ENCODE results near the gene ACVRL1. TPM values are rescaled to one million over a fixed set of nuclear protein-coding genes. Genes with fewer than 3 reads are reported as not detected.

The ACVRL1 gene
- total and polyA plus RNA-seq, 2 donors (not counting 1 experiment from before 2014, with no cell fraction given) = not detected

DNA sequence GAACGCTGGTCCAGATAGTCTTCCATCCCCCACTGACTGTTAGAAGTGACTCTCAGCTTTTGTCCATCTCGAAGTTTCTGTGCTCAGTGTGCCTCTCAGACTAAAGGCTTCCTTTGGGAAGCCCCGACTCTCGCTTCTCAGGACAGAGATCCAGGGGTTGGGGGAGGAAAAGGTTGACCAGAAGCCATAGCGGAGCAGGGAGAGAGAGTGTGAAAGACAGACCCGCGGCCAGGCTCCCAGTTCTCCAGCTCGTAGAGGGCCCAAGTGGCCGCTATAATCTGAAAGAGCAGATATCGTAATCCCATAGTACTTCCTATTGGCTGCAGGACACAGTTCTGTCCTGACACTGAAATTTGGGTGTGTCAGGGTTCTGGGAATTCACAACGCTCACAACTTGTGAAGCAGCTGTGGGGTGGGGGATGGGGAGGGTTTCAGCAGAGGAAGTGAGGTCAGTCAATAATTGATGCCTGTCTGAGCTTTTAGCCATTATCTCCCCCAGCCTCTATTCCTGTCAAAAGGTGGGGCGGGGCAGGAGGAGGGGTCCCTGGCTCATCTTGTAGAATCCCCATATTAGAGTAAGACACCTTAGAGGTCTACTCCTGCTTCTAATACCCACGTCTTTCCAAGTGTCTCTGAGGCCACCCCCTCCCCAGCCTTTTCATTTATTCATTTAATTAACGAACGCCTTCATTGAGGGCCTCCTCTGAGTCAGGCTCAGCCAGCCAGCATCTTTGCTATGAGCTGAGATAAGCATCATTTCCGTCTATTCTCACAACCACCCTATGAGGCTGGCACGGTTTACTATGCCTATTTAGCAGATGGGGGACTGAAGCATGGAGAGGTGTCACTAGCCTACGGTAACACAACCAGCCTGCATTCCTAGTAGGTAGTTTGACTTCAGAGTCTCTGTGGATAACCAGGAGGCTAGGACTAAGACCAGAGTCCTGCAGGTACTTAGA lies 1.6 kb upstream of the ACVRL1 start:
- peaks cover 0 to 23% (median 15%) of the 10 kb centered on the region in 4 experiments for H3K27me3 ChIP-seq (replicated peaks in 1 of 4; ENCODE audit: control extremely low read depth in 1 of 4, control insufficient read depth in 3 of 4, insufficient read depth in 4 of 4, low read length in 3 of 4)
- H3K4me2 ChIP-seq (replicated peaks; ENCODE audit: low read depth, low read length, poor library complexity, severe bottlenecking) = no peak overlapping the region
- H3K4me3 ChIP-seq (ENCODE audit: control extremely low read depth in 1 of 5, extremely low read depth in 1 of 5, insufficient read depth in 1 of 5, low read depth in 2 of 5, low read length in 4 of 5) = no peak overlapping the region
- ChIA-PET CTCF (interaction anchor here (0.5 to 1.1 kb wide), 2 partner anchors 18 to 30 kb away, joined by 3 to 4 read pairs; no protein-coding TSS in a partner anchor), POLR2A (no interaction called here)
- H3K36me3 ChIP-seq (replicated peaks in 1 of 2; ENCODE audit: control extremely low read depth in 1 of 2, control insufficient read depth in 1 of 2, extremely low read depth in 1 of 2, insufficient read depth in 2 of 2, low read length in 1 of 2) = no peaks in the 10 kb centered on the region
- Mint-ChIP-seq H3K27me3 (peaks cover 37% of the 10 kb centered on the region), H3K9me3 (ENCODE audit: insufficient read depth) (no peaks in the 10 kb centered on the region), H3K4me1 (peaks cover 4% of the 10 kb centered on the region), H3K4me3 (no peak overlapping the region), H3K27ac (no peak overlapping the region)
- peaks cover 0 to 10% of the 10 kb centered on the region in 2 donors for H3K4me1 ChIP-seq (ENCODE audit: control insufficient read depth in 2 of 2, insufficient read depth in 2 of 2, low read length in 2 of 2)
- intact Hi-C loops (cut with micrococcal nuclease) = no loop called here
- H3K27ac ChIP-seq (ENCODE audit: low read length in 2 of 2) = no peak overlapping the region
- peaks cover 0 to 4% (median 0%) of the 10 kb centered on the region in 3 donors for H3K9me3 ChIP-seq (ENCODE audit: control extremely low read depth in 1 of 3, control insufficient read depth in 2 of 3, insufficient read depth in 1 of 3, low read length in 2 of 3)
- H4K20me1 ChIP-seq (ENCODE audit: control insufficient read depth, insufficient read depth, low read length, poor library complexity, severe bottlenecking) = no peaks in the 10 kb centered on the region
- TF ChIP-seq EZH2 (IDR thresholded peaks at IDR 0.05; ENCODE audit: borderline replicate concordance, insufficient read depth, low read depth, low read length, poor library complexity, severe bottlenecking) = no peak
- WGBS (ENCODE audit: insufficient coverage) = 92% methylated on average over 13 of the region's 18 CpGs
- DNase-seq (no peak), ATAC-seq (ENCODE audit: low read depth) (no peak)
- no peak overlapping the region for H3K9ac ChIP-seq (ENCODE audit: low read length)
- no peak overlapping the region for H2AFZ ChIP-seq (ENCODE audit: insufficient read depth, low read depth, low read length, poor library complexity, severe bottlenecking)
- H3K79me2 ChIP-seq (ENCODE audit: control insufficient read depth, insufficient read depth, low read length) = no peaks in the 10 kb centered on the region

DNA sequence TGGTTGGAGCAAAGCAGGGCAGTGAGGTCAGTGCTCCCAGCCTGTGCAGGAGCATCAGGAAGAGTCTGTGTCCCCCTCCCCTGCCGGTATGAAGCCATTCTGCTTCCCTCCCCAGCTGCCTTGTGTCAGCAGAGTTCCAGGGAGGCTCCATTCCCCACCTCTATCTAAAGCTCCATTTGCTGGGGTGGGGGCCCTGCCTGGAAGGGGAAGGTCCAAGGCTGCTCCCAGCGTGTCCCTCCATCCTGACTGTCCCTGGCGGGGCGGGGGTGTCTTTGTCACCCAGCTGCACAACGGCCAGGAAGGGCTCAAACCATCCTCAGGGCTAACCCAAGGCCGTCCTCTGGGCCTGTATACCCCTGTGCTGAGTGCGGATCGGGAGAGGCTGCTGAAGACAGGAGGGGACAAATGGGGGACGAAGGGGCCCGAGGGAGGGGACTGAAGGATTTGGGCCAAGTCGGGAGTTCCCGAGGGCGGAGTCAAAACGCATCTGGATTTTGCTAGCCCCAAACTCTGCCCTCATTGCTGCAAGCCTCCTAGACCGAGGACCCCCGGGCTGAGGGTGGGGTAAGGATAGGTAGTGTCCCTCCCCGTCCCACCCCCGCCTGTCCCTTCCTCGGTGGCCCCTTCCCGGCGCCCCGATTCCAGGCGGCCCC lies 748 bp upstream of the ACVRL1 start:
- Mint-ChIP-seq H3K4me1 (peaks cover 4% of the 10 kb centered on the region), H3K4me3 (no peak overlapping the region), H3K27ac (no peak overlapping the region), H3K27me3 (peaks cover 40% of the 10 kb centered on the region), H3K9me3 (ENCODE audit: insufficient read depth) (no peaks in the 10 kb centered on the region)
- Histone ChIP-seq H3K4me3 (ENCODE audit: control extremely low read depth in 1 of 5, extremely low read depth in 1 of 5, insufficient read depth in 1 of 5, low read depth in 2 of 5, low read length in 4 of 5) (no peak overlapping the region), H3K9ac (ENCODE audit: low read length) (no peak overlapping the region), H3K36me3 (replicated peaks in 1 of 2; ENCODE audit: control extremely low read depth in 1 of 2, control insufficient read depth in 1 of 2, extremely low read depth in 1 of 2, insufficient read depth in 2 of 2, low read length in 1 of 2) (no peaks in the 10 kb centered on the region), H4K20me1 (ENCODE audit: control insufficient read depth, insufficient read depth, low read length, poor library complexity, severe bottlenecking) (no peaks in the 10 kb centered on the region), H2AFZ (ENCODE audit: insufficient read depth, low read depth, low read length, poor library complexity, severe bottlenecking) (no peak overlapping the region), H3K27ac (ENCODE audit: low read length in 2 of 2) (no peak overlapping the region), H3K4me2 (replicated peaks; ENCODE audit: low read depth, low read length, poor library complexity, severe bottlenecking) (peak overlapping the region; percentile 54), H3K4me1 (ENCODE audit: control insufficient read depth in 2 of 2, insufficient read depth in 2 of 2, low read length in 2 of 2) (peaks cover 0 to 10% of the 10 kb centered on the region in 2 donors), H3K9me3 (ENCODE audit: control extremely low read depth in 1 of 3, control insufficient read depth in 2 of 3, insufficient read depth in 1 of 3, low read length in 2 of 3) (peaks cover 0 to 4% (median 0%) of the 10 kb centered on the region in 3 donors), H3K79me2 (ENCODE audit: control insufficient read depth, insufficient read depth, low read length) (no peaks in the 10 kb centered on the region), H3K27me3 (replicated peaks in 1 of 4; ENCODE audit: control extremely low read depth in 1 of 4, control insufficient read depth in 3 of 4, insufficient read depth in 4 of 4, low read length in 3 of 4) (peaks cover 0 to 23% (median 16%) of the 10 kb centered on the region in 4 experiments)
- DNase-seq = no peak
- ChIA-PET CTCF (interaction anchor here (1.0 to 2.0 kb wide), 3 partner anchors 17 to 87 kb away, joined by 3 to 7 read pairs (median 4); no protein-coding TSS in a partner anchor), POLR2A (no interaction called here)
- ATAC-seq (ENCODE audit: low read depth) = no peak
- no peak for TF ChIP-seq EZH2 (IDR thresholded peaks at IDR 0.05; ENCODE audit: borderline replicate concordance, insufficient read depth, low read depth, low read length, poor library complexity, severe bottlenecking)
- TF ChIP-seq, protein P1, sequence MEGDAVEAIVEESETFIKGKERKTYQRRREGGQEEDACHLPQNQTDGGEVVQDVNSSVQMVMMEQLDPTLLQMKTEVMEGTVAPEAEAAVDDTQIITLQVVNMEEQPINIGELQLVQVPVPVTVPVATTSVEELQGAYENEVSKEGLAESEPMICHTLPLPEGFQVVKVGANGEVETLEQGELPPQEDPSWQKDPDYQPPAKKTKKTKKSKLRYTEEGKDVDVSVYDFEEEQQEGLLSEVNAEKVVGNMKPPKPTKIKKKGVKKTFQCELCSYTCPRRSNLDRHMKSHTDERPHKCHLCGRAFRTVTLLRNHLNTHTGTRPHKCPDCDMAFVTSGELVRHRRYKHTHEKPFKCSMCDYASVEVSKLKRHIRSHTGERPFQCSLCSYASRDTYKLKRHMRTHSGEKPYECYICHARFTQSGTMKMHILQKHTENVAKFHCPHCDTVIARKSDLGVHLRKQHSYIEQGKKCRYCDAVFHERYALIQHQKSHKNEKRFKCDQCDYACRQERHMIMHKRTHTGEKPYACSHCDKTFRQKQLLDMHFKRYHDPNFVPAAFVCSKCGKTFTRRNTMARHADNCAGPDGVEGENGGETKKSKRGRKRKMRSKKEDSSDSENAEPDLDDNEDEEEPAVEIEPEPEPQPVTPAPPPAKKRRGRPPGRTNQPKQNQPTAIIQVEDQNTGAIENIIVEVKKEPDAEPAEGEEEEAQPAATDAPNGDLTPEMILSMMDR (IDR thresholded peaks at IDR 0.05) = no peak
- intact Hi-C loops (cut with micrococcal nuclease) = no loop called here
- 70% methylated on average over 14 of the region's 23 CpGs for WGBS (ENCODE audit: insufficient coverage)

Measured in B cell (primary cell).